Measurements from ENCODE around the gene CHD2.

- TF ChIP-seq CTCF (IDR thresholded peaks at IDR 0.05; ENCODE audit: low read depth, low read length, missing input control) (no peak), TAF1 (conservative IDR thresholded peaks at IDR 0.05) (no peak), GABPA (IDR thresholded peaks at IDR 0.05 in 1 of 2, conservative IDR thresholded peaks at IDR 0.05 in 1 of 2) (peak in 1 of 2 donors; percentile 22)
Observed at GRCh38 chr15:92902737-92903593, 2.8 kb downstream of the CHD2 start.
